Neural crest cell (in vitro differentiated cells): ENCODE measurements around the gene CBR3. TPM values are rescaled to one million over a fixed set of nuclear protein-coding genes. Genes with fewer than 3 reads are reported as not detected.

Experiments used
- DNase-seq: peaks from one replicate; pipeline ENCODE4 v3.0.0; 2021; ENCODE audit warnings: low read depth, mixed read lengths, low spot score
- H3K27ac Mint-ChIP-seq: one replicate; pipeline ENCODE4 v1.8.0; 2021; ENCODE audit warnings: mild to moderate bottlenecking, mixed read lengths; ENCODE audit not compliant: unreplicated experiment
- H3K27me3 Mint-ChIP-seq: 2 replicates; pipeline ENCODE4 v1.8.0; 2021; ENCODE audit warnings: low read depth, mild to moderate bottlenecking, mixed read lengths
- H3K36me3 Mint-ChIP-seq: 2 replicates; pipeline ENCODE4 v1.8.0; 2021; ENCODE audit warnings: low read depth, mild to moderate bottlenecking, mixed read lengths
- H3K4me1 Mint-ChIP-seq: 2 replicates; pipeline ENCODE4 v1.8.0; 2021; ENCODE audit warnings: mixed read lengths
- H3K4me3 Mint-ChIP-seq: one replicate; pipeline ENCODE4 v1.8.0; 2021; ENCODE audit warnings: mild to moderate bottlenecking, mixed read lengths
- H3K9me3 Mint-ChIP-seq: 2 replicates; pipeline ENCODE4 v1.8.0; 2021; ENCODE audit warnings: mixed read lengths
- total RNA-seq: library from RNA; stranded (reverse); gene quantifications from 2 replicates; pipeline ENCODE4 v1.2.1, GENCODE V29; 2021
- TF ChIP-seq, protein P1 (sequence below): fragments of 200-600 bp; sonication (generic); conservative IDR thresholded peaks from 2 replicates; pipeline ENCODE4 v1.5.0; 2021; ENCODE audit warnings: antibody characterized with exemption, mild to moderate bottlenecking

The CBR3 gene
- total RNA-seq, 1 donor from 2014 or later, result 2.8 TPM

DNA sequence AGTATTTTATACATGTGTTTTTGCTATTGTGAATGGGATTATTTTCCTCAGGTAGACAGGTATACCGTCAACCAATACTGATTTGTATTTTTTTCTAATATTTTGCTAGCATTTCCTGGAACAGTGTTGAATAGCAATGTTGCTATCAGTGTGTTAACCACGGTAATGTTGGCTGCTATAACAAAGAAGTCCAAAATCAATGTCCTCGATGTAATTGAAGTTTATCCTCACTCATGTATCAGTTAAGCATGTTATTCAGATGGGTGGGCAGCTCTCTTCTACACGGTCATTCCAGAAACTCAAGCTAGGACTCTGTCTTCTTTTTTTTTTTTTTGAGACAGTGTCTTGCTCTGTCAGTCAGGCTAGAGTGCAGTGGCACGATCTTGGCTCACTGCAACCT lies 46.1 kb downstream of the CBR3 start:
- H3K9me3 Mint-ChIP-seq, result no peaks in the 10 kb centered on the region
- no peak overlapping the region for H3K27ac Mint-ChIP-seq
- no peak for DNase-seq
- TF ChIP-seq, protein P1, sequence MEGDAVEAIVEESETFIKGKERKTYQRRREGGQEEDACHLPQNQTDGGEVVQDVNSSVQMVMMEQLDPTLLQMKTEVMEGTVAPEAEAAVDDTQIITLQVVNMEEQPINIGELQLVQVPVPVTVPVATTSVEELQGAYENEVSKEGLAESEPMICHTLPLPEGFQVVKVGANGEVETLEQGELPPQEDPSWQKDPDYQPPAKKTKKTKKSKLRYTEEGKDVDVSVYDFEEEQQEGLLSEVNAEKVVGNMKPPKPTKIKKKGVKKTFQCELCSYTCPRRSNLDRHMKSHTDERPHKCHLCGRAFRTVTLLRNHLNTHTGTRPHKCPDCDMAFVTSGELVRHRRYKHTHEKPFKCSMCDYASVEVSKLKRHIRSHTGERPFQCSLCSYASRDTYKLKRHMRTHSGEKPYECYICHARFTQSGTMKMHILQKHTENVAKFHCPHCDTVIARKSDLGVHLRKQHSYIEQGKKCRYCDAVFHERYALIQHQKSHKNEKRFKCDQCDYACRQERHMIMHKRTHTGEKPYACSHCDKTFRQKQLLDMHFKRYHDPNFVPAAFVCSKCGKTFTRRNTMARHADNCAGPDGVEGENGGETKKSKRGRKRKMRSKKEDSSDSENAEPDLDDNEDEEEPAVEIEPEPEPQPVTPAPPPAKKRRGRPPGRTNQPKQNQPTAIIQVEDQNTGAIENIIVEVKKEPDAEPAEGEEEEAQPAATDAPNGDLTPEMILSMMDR, result no peak
- H3K4me1 Mint-ChIP-seq, result no peaks in the 10 kb centered on the region
- no peaks in the 10 kb centered on the region for H3K27me3 Mint-ChIP-seq
- H3K36me3 Mint-ChIP-seq, result no peaks in the 10 kb centered on the region
- no peak overlapping the region for H3K4me3 Mint-ChIP-seq

DNA sequence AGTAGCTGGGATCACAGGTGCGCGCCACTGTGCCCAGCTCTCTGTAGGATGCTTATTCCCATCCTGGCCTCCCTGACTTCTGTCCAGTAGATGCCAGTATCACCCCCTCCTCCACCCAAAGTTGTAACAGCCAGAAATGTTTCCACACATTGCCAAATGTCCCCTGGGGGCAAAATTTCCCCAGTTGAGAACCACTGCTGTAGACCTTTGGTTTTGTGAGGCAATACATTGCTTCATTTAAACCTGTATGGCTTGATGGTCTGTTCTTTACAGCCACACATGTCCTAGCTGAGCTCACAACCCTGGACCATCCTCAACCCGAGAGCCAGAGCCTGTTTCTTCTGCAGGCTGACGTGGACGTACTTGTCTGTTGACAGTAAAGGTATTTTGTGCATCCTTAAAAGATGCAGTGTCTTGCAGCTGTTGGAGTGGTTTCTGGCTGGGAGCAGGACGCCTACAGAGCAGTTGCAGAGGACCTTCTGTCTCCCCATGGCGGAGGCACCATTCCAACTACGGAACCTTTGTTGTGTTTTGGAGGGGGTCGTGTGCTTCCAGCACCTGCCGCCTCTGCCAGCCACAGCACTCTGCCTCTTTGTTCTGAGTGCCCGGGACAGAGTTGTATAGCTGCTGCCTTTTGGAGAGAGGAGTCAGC lies 48.4 kb downstream of the CBR3 start:
- Mint-ChIP-seq H3K36me3 (no peaks in the 10 kb centered on the region), H3K4me3 (no peak overlapping the region), H3K27me3 (no peaks in the 10 kb centered on the region), H3K27ac (no peak overlapping the region), H3K4me1 (peaks cover 3% of the 10 kb centered on the region), H3K9me3 (no peaks in the 10 kb centered on the region)
- TF ChIP-seq, protein P1, result no peak
- DNase-seq, result no peak

DNA sequence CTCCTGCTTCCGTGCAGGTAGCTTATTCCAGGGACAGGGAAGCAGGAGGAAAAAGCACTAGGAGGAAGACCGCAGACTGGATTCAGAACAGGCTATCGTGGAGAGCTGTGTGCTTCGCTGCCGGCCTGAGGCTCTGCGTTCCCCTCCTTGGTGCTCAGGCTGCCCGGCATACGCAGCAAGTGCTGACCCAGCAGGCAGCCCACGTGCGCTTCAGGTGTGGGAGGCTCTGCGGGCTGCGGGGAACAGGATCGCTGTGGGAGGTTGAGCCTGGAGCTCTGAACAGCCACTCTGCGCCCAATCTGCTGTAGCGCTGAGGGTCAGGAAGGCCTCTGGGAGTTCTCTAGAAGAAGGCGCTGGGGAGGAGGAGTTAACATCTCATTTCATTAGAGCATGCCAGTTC lies 49.7 kb downstream of the CBR3 start:
- H3K27me3 Mint-ChIP-seq, result no peaks in the 10 kb centered on the region
- H3K9me3 Mint-ChIP-seq, result no peaks in the 10 kb centered on the region
- TF ChIP-seq, protein P1, result no peak
- no peak for DNase-seq
- H3K4me1 Mint-ChIP-seq, result peaks cover 5% of the 10 kb centered on the region
- no peak overlapping the region for H3K4me3 Mint-ChIP-seq
- H3K27ac Mint-ChIP-seq, result no peak overlapping the region
- H3K36me3 Mint-ChIP-seq, result no peaks in the 10 kb centered on the region

DNA sequence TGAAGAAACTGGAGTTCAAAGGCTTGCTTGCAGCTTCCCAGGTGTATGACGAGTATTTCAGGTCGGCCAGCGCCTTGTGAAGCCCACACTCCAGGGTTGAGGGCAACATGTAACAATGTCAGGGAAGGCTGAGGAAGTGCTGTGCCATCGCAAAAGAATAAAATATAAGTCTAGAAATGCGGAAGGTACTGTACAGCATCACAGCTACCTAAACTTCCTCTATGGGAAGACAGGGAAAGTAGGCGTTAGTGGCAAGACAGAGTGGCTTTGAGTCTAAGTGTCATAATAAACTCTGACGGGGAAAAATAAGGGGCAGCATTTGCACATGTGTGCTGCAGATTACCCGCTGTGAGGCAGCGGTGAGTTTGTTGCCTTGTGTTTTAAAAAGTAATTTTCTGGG lies 50.6 kb downstream of the CBR3 start:
- Mint-ChIP-seq H3K27ac (no peak overlapping the region), H3K27me3 (no peaks in the 10 kb centered on the region)

DNA sequence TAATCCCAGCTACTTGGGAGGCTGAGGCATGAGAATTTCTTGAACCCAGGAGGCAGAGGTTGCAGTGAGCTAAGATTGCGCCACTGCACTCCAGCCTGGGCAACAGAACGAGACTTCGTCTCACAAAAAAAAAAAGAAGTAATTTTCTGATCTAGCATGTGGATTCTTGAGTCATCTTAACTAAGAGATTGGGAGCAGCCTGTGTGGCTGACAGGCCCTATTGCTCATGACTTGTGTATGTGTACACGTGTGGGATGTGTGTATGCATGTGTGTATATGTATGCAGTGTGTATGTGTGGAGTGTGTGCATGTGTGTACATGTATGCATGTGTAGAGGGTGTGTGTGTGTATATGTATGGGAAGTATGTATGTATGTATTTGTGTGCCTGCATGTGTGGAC lies 51.2 kb downstream of the CBR3 start:
- no peak overlapping the region for H3K4me3 Mint-ChIP-seq
- DNase-seq, result no peak
- no peaks in the 10 kb centered on the region for H3K9me3 Mint-ChIP-seq
- H3K36me3 Mint-ChIP-seq, result no peaks in the 10 kb centered on the region
- no peak overlapping the region for H3K27ac Mint-ChIP-seq
- H3K27me3 Mint-ChIP-seq, result no peaks in the 10 kb centered on the region
- peaks cover 5% of the 10 kb centered on the region for H3K4me1 Mint-ChIP-seq
- TF ChIP-seq, protein P1, result no peak

More for the DNA sequence above, 50.6 kb downstream of the CBR3 start:
- DNase-seq, result no peak
- Mint-ChIP-seq H3K36me3 (no peaks in the 10 kb centered on the region), H3K4me3 (no peak overlapping the region), H3K4me1 (peaks cover 5% of the 10 kb centered on the region), H3K9me3 (no peaks in the 10 kb centered on the region)
- TF ChIP-seq, protein P1, result no peak
